ENCODE measurements around the gene CARD11.
"Not testable (repeated sequence)": the region's sequence is repeated elsewhere in the genome, so short reads cannot be mapped to it uniquely, and the experiment has no call there.

CARD11 gene

GRCh38 chr7:2923886-2924574 is 119.6 kb downstream of the CARD11 start:
- peaks cover 69% of the 10 kb centered on the region for H3K36me3 Mint-ChIP-seq (ENCODE audit: insufficient read depth)
- H3K27me3 Mint-ChIP-seq, result no peaks in the 10 kb centered on the region
- H3K4me3 Mint-ChIP-seq, result no peak overlapping the region
- no peak overlapping the region for H3K27ac Mint-ChIP-seq
- no peaks in the 10 kb centered on the region for H3K9me3 Mint-ChIP-seq
- no peak for ATAC-seq (replicated peaks)
- H3K4me1 Mint-ChIP-seq (ENCODE audit: low read depth in 2 of 2), result no peaks in the 10 kb centered on the region
- no peak for DNase-seq

- H3K36me3 Mint-ChIP-seq (ENCODE audit: insufficient read depth), result peaks cover 69% of the 10 kb centered on the region
Measured at GRCh38 chr7:2923291-2923781, 120.3 kb downstream of the CARD11 start.

DNA sequence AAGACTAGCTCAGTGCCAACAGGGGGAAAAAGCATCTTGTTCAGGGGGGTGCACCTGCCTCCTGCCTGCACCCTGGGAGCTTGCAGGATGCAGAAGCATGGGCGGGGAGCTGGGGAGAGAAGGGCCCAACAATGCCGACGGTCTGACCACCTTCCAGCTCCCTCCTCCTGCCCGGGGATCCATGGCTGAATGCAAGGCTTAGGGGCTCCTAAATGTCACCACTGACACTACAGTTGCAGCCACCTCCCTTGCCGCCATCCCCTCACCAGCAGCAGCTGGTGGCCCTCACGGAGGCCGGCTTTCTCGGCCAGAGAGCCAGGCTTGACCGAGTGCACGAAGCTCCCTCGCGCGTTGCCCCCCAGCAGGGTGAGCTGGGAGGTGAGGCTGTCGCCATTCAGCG is 120.8 kb downstream of the CARD11 start:
- peaks cover 72% of the 10 kb centered on the region for H3K36me3 Mint-ChIP-seq (ENCODE audit: insufficient read depth)

More at GRCh38 chr7:2923291-2923781, 120.3 kb downstream of the CARD11 start:
- no peaks in the 10 kb centered on the region for H3K4me1 Mint-ChIP-seq (ENCODE audit: low read depth in 2 of 2)
- H3K4me3 Mint-ChIP-seq, result no peak overlapping the region
- DNase-seq (no peak), ATAC-seq (replicated peaks) (no peak)
- no peaks in the 10 kb centered on the region for H3K27me3 Mint-ChIP-seq
- no peaks in the 10 kb centered on the region for H3K9me3 Mint-ChIP-seq
- peak overlapping the region in 1 of 2 donors; percentile 49 for H3K27ac Mint-ChIP-seq

GRCh38 chr7:2922348-2922691 is 121.3 kb downstream of the CARD11 start:
- H3K27ac Mint-ChIP-seq, result peak overlapping the region; percentile 49 to 58
- DNase-seq, result no peak
- H3K4me3 Mint-ChIP-seq, result no peak overlapping the region
- H3K4me1 Mint-ChIP-seq (ENCODE audit: low read depth in 2 of 2), result no peaks in the 10 kb centered on the region
- H3K27me3 Mint-ChIP-seq, result no peaks in the 10 kb centered on the region
- H3K9me3 Mint-ChIP-seq, result no peaks in the 10 kb centered on the region
- peaks cover 74% of the 10 kb centered on the region for H3K36me3 Mint-ChIP-seq (ENCODE audit: insufficient read depth)
- ATAC-seq (replicated peaks), result no peak

More for the DNA sequence above, 120.8 kb downstream of the CARD11 start:
- Mint-ChIP-seq H3K4me1 (ENCODE audit: low read depth in 2 of 2) (no peaks in the 10 kb centered on the region), H3K4me3 (no peak overlapping the region), H3K27ac (peak overlapping the region; percentile 49 to 58), H3K9me3 (no peaks in the 10 kb centered on the region), H3K27me3 (no peaks in the 10 kb centered on the region)
- DNase-seq (no peak), ATAC-seq (replicated peaks) (no peak)

- Mint-ChIP-seq H3K9me3 (no peaks in the 10 kb centered on the region), H3K27me3 (no peaks in the 10 kb centered on the region), H3K36me3 (ENCODE audit: insufficient read depth) (peaks cover 74% of the 10 kb centered on the region), H3K4me3 (no peak overlapping the region), H3K27ac (peak overlapping the region; percentile 49 to 85), H3K4me1 (ENCODE audit: low read depth in 2 of 2) (no peaks in the 10 kb centered on the region)
- no peak for DNase-seq
- ATAC-seq (replicated peaks), result no peak
Measured at GRCh38 chr7:2921653-2922347, 121.9 kb downstream of the CARD11 start.

- Mint-ChIP-seq H3K4me3 (no peak overlapping the region), H3K27me3 (no peaks in the 10 kb centered on the region), H3K27ac (peak overlapping the region in 1 of 2 donors; percentile 85), H3K4me1 (ENCODE audit: low read depth in 2 of 2) (no peaks in the 10 kb centered on the region), H3K36me3 (ENCODE audit: insufficient read depth) (peaks cover 75% of the 10 kb centered on the region), H3K9me3 (no peaks in the 10 kb centered on the region)
- DNase-seq, result no peak
- ATAC-seq (replicated peaks), result no peak
Measured at GRCh38 chr7:2920956-2921652, 122.6 kb downstream of the CARD11 start.

DNA sequence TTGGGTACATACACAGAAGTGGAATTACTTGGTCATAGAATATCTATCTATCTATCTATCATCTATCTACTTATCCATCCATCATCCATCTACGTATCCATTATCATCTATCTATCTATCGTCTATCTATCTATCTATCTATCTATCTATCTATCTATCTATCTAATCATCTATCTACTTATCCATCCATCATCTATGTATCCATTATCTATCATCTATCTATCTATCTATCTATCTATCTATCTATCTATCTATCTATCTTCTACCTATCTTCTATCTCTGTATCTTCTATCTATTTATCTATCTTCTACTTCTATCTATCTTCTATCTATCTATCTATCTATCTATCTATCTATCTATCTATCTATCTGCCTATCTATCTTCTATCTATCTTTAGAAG is 123.2 kb downstream of the CARD11 start:
- H3K27me3 Mint-ChIP-seq; H3K4me1 Mint-ChIP-seq (ENCODE audit: low read depth in 2 of 2); ATAC-seq (replicated peaks); H3K9me3 Mint-ChIP-seq; DNase-seq; H3K4me3 Mint-ChIP-seq: not testable (repeated sequence)
- H3K27ac Mint-ChIP-seq, result peak overlapping the region in 1 of 2 donors; percentile 85
- peaks cover 81% of the 10 kb centered on the region for H3K36me3 Mint-ChIP-seq (ENCODE audit: insufficient read depth)

- no peak for DNase-seq
- H3K9me3 Mint-ChIP-seq, result no peaks in the 10 kb centered on the region
- H3K36me3 Mint-ChIP-seq (ENCODE audit: insufficient read depth), result peaks cover 84% of the 10 kb centered on the region
- no peak overlapping the region for H3K27ac Mint-ChIP-seq
- no peak overlapping the region for H3K4me3 Mint-ChIP-seq
- H3K4me1 Mint-ChIP-seq (ENCODE audit: low read depth in 2 of 2), result no peaks in the 10 kb centered on the region
- ATAC-seq (replicated peaks), result no peak
- no peaks in the 10 kb centered on the region for H3K27me3 Mint-ChIP-seq
Measured at GRCh38 chr7:2920041-2920440, 123.6 kb downstream of the CARD11 start.

DNA sequence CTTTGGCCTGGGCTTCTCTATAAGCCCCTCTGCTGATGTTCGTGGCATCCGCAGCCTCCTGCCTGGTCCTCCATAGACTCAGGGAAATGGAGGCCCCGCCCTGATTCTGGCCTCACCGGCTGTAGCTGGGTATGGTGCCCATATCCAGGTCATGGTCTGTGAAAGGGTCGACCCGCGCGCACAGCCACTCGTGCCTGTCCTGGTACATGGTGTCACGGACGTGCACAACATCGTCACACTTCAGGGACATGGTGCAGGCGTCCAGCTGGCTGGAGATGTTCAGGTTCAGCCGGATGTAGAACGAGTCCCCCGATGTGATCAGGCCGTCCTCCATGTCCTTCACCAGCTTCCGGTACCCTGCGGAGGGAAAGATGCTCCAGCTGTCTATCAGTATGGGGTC is 124.4 kb downstream of the CARD11 start:
- no peak for DNase-seq
- H3K27ac Mint-ChIP-seq, result no peak overlapping the region
- no peaks in the 10 kb centered on the region for H3K4me1 Mint-ChIP-seq (ENCODE audit: low read depth in 2 of 2)
- H3K4me3 Mint-ChIP-seq, result no peak overlapping the region
- no peaks in the 10 kb centered on the region for H3K27me3 Mint-ChIP-seq
- no peaks in the 10 kb centered on the region for H3K9me3 Mint-ChIP-seq
- H3K36me3 Mint-ChIP-seq (ENCODE audit: insufficient read depth), result peaks cover 84% of the 10 kb centered on the region
- no peak for ATAC-seq (replicated peaks)

DNA sequence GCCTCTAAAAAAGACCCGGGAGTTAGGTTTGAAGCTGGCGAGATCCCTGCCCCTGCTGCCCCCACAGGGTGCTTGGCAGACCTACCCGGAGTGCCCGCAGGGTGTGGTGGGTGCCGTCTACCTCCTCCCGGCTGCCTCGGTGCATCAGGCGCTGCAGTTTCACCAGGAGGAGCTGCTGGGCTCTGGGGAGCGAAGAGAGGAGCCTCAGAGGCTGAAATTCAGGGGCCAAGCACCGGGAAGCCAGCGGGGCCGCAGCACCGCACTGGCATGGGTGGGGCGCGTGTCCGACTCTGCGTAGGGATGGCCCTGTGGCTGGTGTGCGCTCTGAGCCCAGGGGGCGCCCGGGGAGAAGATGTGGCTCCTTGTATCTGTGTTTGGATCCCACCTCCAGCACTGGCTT is 125.3 kb downstream of the CARD11 start:
- H3K27me3 Mint-ChIP-seq, result no peaks in the 10 kb centered on the region
- no peaks in the 10 kb centered on the region for H3K4me1 Mint-ChIP-seq (ENCODE audit: low read depth in 2 of 2)
- peak overlapping the region in 1 of 2 donors; percentile 66 for H3K27ac Mint-ChIP-seq
- H3K9me3 Mint-ChIP-seq, result no peaks in the 10 kb centered on the region
- H3K4me3 Mint-ChIP-seq, result no peak overlapping the region
- ATAC-seq (replicated peaks) (no peak), DNase-seq (no peak)
- H3K36me3 Mint-ChIP-seq (ENCODE audit: insufficient read depth), result peaks cover 89% of the 10 kb centered on the region

- Mint-ChIP-seq H3K4me3 (no peak overlapping the region), H3K27ac (peak overlapping the region in 1 of 2 donors; percentile 38), H3K9me3 (no peaks in the 10 kb centered on the region), H3K4me1 (ENCODE audit: low read depth in 2 of 2) (peaks cover 0 to 2% of the 10 kb centered on the region in 2 donors), H3K27me3 (no peaks in the 10 kb centered on the region), H3K36me3 (ENCODE audit: insufficient read depth) (peaks cover 94% of the 10 kb centered on the region)
- ATAC-seq (replicated peaks) (no peak), DNase-seq (no peak)
Measured at GRCh38 chr7:2915023-2915422, 128.6 kb downstream of the CARD11 start.

- Mint-ChIP-seq H3K36me3 (ENCODE audit: insufficient read depth) (peaks cover 91% of the 10 kb centered on the region), H3K4me3 (no peak overlapping the region), H3K27me3 (no peaks in the 10 kb centered on the region), H3K9me3 (no peaks in the 10 kb centered on the region), H3K4me1 (ENCODE audit: low read depth in 2 of 2) (peaks cover 0 to 2% of the 10 kb centered on the region in 2 donors), H3K27ac (peak overlapping the region in 1 of 2 donors; percentile 38)
- ATAC-seq (replicated peaks), result no peak
- DNase-seq, result no peak
Measured at GRCh38 chr7:2913760-2914387, 129.8 kb downstream of the CARD11 start.

DNA sequence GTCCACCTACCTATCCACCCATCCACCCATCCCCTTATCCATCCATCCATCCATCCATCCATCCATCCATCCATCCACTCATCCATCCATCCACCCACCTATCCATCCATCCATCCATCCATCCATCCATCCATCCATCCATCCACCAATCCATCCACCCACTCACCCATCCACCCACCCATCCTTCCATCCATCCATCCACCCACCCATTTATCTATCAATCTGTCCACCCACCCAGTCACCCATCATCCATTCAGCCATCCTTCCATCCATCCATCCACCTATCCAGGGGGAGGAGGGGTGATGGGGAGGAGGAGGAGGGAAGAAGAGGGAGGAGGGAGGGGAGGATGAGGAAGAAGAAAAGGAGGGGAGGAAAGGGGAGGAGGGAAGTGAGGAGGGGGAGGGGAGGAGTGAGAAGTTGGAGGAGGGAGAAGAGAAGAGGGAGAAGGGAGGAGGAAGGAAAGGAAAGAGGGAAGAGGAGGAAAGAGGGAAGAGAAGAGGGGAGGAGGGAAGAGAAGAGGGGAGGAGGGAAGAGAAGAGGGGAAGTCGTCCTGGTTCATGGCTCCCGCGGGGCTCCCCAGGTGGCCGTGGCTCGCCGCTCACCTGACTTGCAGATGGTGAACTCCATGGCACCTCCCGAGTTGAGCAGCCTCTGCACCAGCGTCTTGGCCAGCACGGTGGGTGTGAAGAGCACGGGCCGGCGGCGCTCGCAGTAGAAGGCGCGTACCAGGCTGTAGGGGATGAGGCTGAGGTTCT is 130.8 kb downstream of the CARD11 start:
- Mint-ChIP-seq H3K27ac (no peak overlapping the region), H3K36me3 (ENCODE audit: insufficient read depth) (peaks cover 88% of the 10 kb centered on the region), H3K4me1 (ENCODE audit: low read depth in 2 of 2) (peaks cover 0 to 2% of the 10 kb centered on the region in 2 donors), H3K9me3 (no peaks in the 10 kb centered on the region), H3K4me3 (no peak overlapping the region), H3K27me3 (no peaks in the 10 kb centered on the region)
- DNase-seq (no peak), ATAC-seq (replicated peaks) (no peak)

Data from effector memory CD8-positive, alpha-beta T cell (primary cell).